Neural cell (in vitro differentiated cells): ENCODE data around the gene JOSD2.
"Not testable (repeated sequence)": the region's sequence is repeated elsewhere in the genome, so short reads cannot be mapped to it uniquely, and the experiment has no call there.

Source experiments
- EP300 ChIP-seq: fragments of 450-650 bp; conservative IDR thresholded peaks from 2 replicates; pipeline ENCODE4 v1.6.1; 2014; ENCODE audit warnings: antibody characterized with exemption, mild to moderate bottlenecking, moderate library complexity; ENCODE audit not compliant: poor library complexity, severe bottlenecking
- POLR2AphosphoS5 ChIP-seq: IDR thresholded peaks from 2 replicates; pipeline ENCODE4 v1.6.1; 2012
- TF ChIP-seq, protein P1 (sequence below): fragments of 450-650 bp; IDR thresholded peaks from 2 replicates; pipeline ENCODE4 v1.5.1; 2014; ENCODE audit warnings: antibody characterized with exemption, mild to moderate bottlenecking, moderate library complexity; ENCODE audit not compliant: poor library complexity, severe bottlenecking
- TF ChIP-seq, protein P2 (sequence below): IDR thresholded peaks from 2 replicates; pipeline ENCODE4 v1.6.1; 2012; ENCODE audit warnings: borderline replicate concordance

DNA sequence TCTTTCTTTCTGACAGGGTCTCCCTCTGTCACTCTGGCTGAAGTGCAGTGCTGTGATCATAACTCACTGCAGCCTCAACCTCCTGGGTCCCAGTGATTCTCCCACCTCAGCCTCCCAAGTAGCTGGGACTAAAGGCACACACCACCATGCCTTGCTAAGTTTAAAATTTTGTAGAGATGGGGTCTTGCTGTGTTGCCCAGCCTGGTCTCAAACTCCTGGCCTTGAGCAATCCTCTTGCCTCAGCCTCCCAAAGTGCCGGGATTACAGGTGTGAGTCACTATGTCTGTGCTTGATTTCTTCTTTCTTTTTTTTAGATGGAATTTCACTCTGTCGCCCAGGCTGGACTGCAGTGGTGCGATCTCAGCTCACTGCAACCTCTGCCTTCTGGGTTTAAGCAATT, 17.1 kb upstream of the JOSD2 start:
- TF ChIP-seq, protein P1, sequence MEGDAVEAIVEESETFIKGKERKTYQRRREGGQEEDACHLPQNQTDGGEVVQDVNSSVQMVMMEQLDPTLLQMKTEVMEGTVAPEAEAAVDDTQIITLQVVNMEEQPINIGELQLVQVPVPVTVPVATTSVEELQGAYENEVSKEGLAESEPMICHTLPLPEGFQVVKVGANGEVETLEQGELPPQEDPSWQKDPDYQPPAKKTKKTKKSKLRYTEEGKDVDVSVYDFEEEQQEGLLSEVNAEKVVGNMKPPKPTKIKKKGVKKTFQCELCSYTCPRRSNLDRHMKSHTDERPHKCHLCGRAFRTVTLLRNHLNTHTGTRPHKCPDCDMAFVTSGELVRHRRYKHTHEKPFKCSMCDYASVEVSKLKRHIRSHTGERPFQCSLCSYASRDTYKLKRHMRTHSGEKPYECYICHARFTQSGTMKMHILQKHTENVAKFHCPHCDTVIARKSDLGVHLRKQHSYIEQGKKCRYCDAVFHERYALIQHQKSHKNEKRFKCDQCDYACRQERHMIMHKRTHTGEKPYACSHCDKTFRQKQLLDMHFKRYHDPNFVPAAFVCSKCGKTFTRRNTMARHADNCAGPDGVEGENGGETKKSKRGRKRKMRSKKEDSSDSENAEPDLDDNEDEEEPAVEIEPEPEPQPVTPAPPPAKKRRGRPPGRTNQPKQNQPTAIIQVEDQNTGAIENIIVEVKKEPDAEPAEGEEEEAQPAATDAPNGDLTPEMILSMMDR, result not testable (repeated sequence)
- not testable (repeated sequence) for TF ChIP-seq POLR2AphosphoS5, EP300
- TF ChIP-seq, protein P2, sequence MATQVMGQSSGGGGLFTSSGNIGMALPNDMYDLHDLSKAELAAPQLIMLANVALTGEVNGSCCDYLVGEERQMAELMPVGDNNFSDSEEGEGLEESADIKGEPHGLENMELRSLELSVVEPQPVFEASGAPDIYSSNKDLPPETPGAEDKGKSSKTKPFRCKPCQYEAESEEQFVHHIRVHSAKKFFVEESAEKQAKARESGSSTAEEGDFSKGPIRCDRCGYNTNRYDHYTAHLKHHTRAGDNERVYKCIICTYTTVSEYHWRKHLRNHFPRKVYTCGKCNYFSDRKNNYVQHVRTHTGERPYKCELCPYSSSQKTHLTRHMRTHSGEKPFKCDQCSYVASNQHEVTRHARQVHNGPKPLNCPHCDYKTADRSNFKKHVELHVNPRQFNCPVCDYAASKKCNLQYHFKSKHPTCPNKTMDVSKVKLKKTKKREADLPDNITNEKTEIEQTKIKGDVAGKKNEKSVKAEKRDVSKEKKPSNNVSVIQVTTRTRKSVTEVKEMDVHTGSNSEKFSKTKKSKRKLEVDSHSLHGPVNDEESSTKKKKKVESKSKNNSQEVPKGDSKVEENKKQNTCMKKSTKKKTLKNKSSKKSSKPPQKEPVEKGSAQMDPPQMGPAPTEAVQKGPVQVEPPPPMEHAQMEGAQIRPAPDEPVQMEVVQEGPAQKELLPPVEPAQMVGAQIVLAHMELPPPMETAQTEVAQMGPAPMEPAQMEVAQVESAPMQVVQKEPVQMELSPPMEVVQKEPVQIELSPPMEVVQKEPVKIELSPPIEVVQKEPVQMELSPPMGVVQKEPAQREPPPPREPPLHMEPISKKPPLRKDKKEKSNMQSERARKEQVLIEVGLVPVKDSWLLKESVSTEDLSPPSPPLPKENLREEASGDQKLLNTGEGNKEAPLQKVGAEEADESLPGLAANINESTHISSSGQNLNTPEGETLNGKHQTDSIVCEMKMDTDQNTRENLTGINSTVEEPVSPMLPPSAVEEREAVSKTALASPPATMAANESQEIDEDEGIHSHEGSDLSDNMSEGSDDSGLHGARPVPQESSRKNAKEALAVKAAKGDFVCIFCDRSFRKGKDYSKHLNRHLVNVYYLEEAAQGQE, result not testable (repeated sequence)
